Gastrocnemius medialis (tissue), 4 donors: ENCODE measurements around the gene LZTR1.

Source experiments
- CTCF ChIP-seq, 5 experiments: fragments of 450-650 bp in 3 of 5; fragments of 200-600 bp in 2 of 5; sonication (generic) in 2 of 5; IDR thresholded peaks in 4 of 5; conservative IDR thresholded peaks in 1 of 5; 1 replicate in 4 of 5; 2 replicates in 1 of 5; pipeline ENCODE4 v1.5.1; 2016 to 2019; ENCODE audit warnings: antibody characterized with exemption in 5 of 5, mild to moderate bottlenecking in 3 of 5, moderate library complexity in 3 of 5
- POLR2A ChIP-seq, 2 donors: fragments of 450-650 bp; IDR thresholded peaks; one replicate each; pipeline ENCODE4 v1.6.1; 2017; ENCODE audit warnings: antibody characterized with exemption in 2 of 2, mild to moderate bottlenecking in 2 of 2, moderate library complexity in 2 of 2

GRCh38 chr22:20977516-20978170 lies 4.5 kb upstream of the LZTR1 start:
- TF ChIP-seq CTCF (IDR thresholded peaks at IDR 0.05 in 4 of 5, conservative IDR thresholded peaks at IDR 0.05 in 1 of 5) (no peak), POLR2A (IDR thresholded peaks at IDR 0.05) (no peak)
